PC-9 (cell line): ENCODE data around the gene PRR15L.
"Not testable (repeated sequence)": the region's sequence is repeated elsewhere in the genome, so short reads cannot be mapped to it uniquely, and the experiment has no call there.

Experiments
- EZH2 ChIP-seq: fragments of 200-600 bp; sonication (generic); IDR thresholded peaks from 2 replicates; pipeline ENCODE4 v1.8.0; 2017; ENCODE audit warnings: antibody characterized with exemption, low read depth
- TF ChIP-seq, protein P1 (sequence below): fragments of 200-600 bp; sonication (generic); conservative IDR thresholded peaks from 2 replicates; pipeline ENCODE4 v1.6.1; 2017; ENCODE audit warnings: mixed run types, antibody characterized with exemption, mild to moderate bottlenecking, moderate library complexity

DNA sequence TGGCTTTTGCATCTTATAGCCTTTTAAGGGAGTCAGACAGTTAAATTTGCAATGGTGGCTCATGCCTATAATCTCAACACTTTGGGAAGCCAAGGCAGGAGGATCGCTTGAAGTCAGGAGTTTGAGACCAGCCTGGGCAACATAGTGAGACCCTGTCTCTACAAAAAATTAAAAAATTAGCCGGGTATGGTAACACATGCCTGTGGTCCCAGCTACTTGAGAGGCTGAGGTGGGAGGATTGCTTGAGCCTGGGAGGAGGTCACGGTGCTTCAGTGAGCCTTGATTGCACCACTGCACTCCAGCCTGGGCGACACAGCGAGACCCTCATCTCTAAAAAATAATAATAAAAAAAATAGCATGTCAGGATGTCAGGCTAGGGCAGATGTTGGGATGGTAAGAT lies 44.0 kb upstream of the PRR15L start:
- TF ChIP-seq, protein P1, sequence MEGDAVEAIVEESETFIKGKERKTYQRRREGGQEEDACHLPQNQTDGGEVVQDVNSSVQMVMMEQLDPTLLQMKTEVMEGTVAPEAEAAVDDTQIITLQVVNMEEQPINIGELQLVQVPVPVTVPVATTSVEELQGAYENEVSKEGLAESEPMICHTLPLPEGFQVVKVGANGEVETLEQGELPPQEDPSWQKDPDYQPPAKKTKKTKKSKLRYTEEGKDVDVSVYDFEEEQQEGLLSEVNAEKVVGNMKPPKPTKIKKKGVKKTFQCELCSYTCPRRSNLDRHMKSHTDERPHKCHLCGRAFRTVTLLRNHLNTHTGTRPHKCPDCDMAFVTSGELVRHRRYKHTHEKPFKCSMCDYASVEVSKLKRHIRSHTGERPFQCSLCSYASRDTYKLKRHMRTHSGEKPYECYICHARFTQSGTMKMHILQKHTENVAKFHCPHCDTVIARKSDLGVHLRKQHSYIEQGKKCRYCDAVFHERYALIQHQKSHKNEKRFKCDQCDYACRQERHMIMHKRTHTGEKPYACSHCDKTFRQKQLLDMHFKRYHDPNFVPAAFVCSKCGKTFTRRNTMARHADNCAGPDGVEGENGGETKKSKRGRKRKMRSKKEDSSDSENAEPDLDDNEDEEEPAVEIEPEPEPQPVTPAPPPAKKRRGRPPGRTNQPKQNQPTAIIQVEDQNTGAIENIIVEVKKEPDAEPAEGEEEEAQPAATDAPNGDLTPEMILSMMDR, result not testable (repeated sequence)
- TF ChIP-seq EZH2, result not testable (repeated sequence)
